ENCODE results near the gene AGPAT4. TPM values are rescaled to one million over a fixed set of nuclear protein-coding genes. Genes with fewer than 3 reads are reported as not detected.

The AGPAT4 gene
- polyA plus RNA-seq, 1 experiment, result 3.7 TPM

GRCh38 chr6:161239001-161239400 is 34.9 kb downstream of the AGPAT4 start:
- H3K27me3 ChIP-seq (ENCODE audit: control insufficient read depth, insufficient read depth, low read length), result no peaks in the 10 kb centered on the region
- no peak for DNase-seq (ENCODE audit: low read depth)
- no peak for TF ChIP-seq CTCF (IDR thresholded peaks at IDR 0.05; ENCODE audit: insufficient read depth, low read depth, low read length)
- H3K4me3 ChIP-seq (ENCODE audit: low read depth, low read length), result no peak overlapping the region
- H3K36me3 ChIP-seq (ENCODE audit: control insufficient read depth, insufficient read depth, low read length), result no peaks in the 10 kb centered on the region; the same call in 1 of the 2 replicates
- CTCF ChIA-PET, result interaction anchor here (1.5 to 1.6 kb wide), 2 partner anchors 8 to 12 kb away, joined by 4 to 5 read pairs; no protein-coding TSS in a partner anchor
- POLR2A ChIA-PET, result no interaction called here

- ChIA-PET POLR2A (no interaction called here), CTCF (no interaction called here)
- no peak for TF ChIP-seq CTCF (IDR thresholded peaks at IDR 0.05; ENCODE audit: insufficient read depth, low read depth, low read length)
Measured at GRCh38 chr6:161238500-161238899, 35.4 kb downstream of the AGPAT4 start.

GRCh38 chr6:161238081-161238480 is 35.8 kb downstream of the AGPAT4 start:
- CTCF ChIA-PET, result no interaction called here
- no peak for DNase-seq (ENCODE audit: low read depth)
- no peak for TF ChIP-seq CTCF (IDR thresholded peaks at IDR 0.05; ENCODE audit: insufficient read depth, low read depth, low read length)
- POLR2A ChIA-PET, result no interaction called here
- Histone ChIP-seq H3K4me3 (ENCODE audit: low read depth, low read length) (no peak overlapping the region), H3K27me3 (ENCODE audit: control insufficient read depth, insufficient read depth, low read length) (no peaks in the 10 kb centered on the region), H3K36me3 (ENCODE audit: control insufficient read depth, insufficient read depth, low read length) (no peaks in the 10 kb centered on the region; the same call in 1 of the 2 replicates)

More at GRCh38 chr6:161238500-161238899, 35.4 kb downstream of the AGPAT4 start:
- H3K36me3 ChIP-seq (ENCODE audit: control insufficient read depth, insufficient read depth, low read length), result no peaks in the 10 kb centered on the region; the same call in 1 of the 2 replicates
- H3K27me3 ChIP-seq (ENCODE audit: control insufficient read depth, insufficient read depth, low read length), result no peaks in the 10 kb centered on the region
- no peak overlapping the region for H3K4me3 ChIP-seq (ENCODE audit: low read depth, low read length)
- DNase-seq (ENCODE audit: low read depth), result no peak

GRCh38 chr6:161237176-161237575 is 36.7 kb downstream of the AGPAT4 start:
- DNase-seq (ENCODE audit: low read depth), result no peak
- Histone ChIP-seq H3K27me3 (ENCODE audit: control insufficient read depth, insufficient read depth, low read length) (no peaks in the 10 kb centered on the region), H3K36me3 (ENCODE audit: control insufficient read depth, insufficient read depth, low read length) (no peaks in the 10 kb centered on the region), H3K4me3 (ENCODE audit: low read depth, low read length) (no peak overlapping the region)
- CTCF ChIA-PET, result no interaction called here
- POLR2A ChIA-PET, result no interaction called here
- no peak for TF ChIP-seq CTCF (IDR thresholded peaks at IDR 0.05; ENCODE audit: insufficient read depth, low read depth, low read length)

DNA sequence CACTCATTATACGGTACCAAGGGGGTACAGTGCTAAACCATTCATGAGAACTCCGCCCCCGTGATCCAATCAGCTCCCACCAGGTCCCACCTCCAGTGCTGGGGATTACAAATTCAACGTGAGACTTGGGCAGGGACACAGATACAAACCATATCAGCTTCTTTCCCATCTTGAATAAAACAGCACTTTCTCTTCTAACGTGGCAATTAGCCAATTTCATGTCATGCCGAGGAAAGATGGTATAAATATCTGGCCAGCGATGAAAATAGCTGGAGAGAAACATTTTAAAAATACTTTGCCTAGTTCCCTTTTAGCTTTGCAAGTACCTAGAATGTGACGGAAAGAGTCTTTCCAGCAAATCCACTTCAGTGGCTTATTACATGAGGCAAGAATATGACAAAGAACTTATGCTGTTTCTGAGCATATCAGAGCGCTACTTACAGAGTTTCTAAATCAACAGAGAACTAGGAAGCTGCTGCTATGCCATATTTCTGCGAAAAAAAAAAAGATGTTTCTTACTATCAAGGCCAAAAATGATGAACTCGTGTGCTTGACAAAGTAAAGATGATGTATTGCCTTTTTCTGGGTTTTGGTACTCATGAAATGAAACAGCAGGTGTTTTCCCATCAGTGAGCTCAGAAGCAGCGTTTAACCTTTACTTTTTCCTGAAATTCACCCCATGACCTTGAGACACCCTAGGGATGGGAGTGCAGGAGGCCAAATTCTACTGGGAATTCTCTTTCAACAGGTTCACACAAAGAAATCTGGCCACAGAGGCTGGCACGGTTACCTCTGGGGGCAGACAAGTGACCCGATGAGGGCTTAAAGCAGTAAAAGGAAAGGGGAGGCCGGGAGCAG is 37.9 kb downstream of the AGPAT4 start:
- Histone ChIP-seq H3K27me3 (ENCODE audit: control insufficient read depth, insufficient read depth, low read length) (no peaks in the 10 kb centered on the region), H3K4me3 (ENCODE audit: low read depth, low read length) (no peak overlapping the region), H3K36me3 (ENCODE audit: control insufficient read depth, insufficient read depth, low read length) (no peaks in the 10 kb centered on the region)
- DNase-seq (ENCODE audit: low read depth), result no peak
- CTCF ChIA-PET, result interaction anchor here (0.7 to 1.3 kb wide), 3 partner anchors 25 to 80 kb away, joined by 3 to 6 read pairs (median 5); no protein-coding TSS in a partner anchor
- no peak for TF ChIP-seq CTCF (IDR thresholded peaks at IDR 0.05; ENCODE audit: insufficient read depth, low read depth, low read length)
- POLR2A ChIA-PET, result interaction anchor here (0.6 kb wide), 1 partner anchor 46 kb away, joined by 3 read pairs; no protein-coding TSS in a partner anchor
